Suppressor macrophage (primary cell): Measurements from ENCODE around the gene RHOH.

Experiments used
- DNase-seq, 4 experiments: peaks; one replicate each; pipeline ENCODE4 v3.0.0-alpha.2; 2020 to 2022

The RHOH gene

GRCh38 chr4:40190019-40190418 lies 6.8 kb upstream of the RHOH start:
- no peak for DNase-seq

- DNase-seq: no peak
Observed at GRCh38 chr4:40190465-40190864, 6.4 kb upstream of the RHOH start.

GRCh38 chr4:40190880-40191815 lies 5.7 kb upstream of the RHOH start:
- DNase-seq: no peak

- DNase-seq: no peak
Observed at GRCh38 chr4:40192114-40193015, 4.5 kb upstream of the RHOH start.

- DNase-seq: no peak
Observed at GRCh38 chr4:40193016-40193571, 3.7 kb upstream of the RHOH start.

- DNase-seq: no peak
Observed at GRCh38 chr4:40193578-40193977, 3.3 kb upstream of the RHOH start.

- DNase-seq: no peak
Observed at GRCh38 chr4:40194602-40195161, 2.1 kb upstream of the RHOH start.

GRCh38 chr4:40195182-40196177 lies 1.4 kb upstream of the RHOH start:
- no peak for DNase-seq

GRCh38 chr4:40196272-40196671 lies 559 bp upstream of the RHOH start:
- DNase-seq: no peak

- no peak for DNase-seq
Observed at GRCh38 chr4:40197879-40198689, 1.3 kb downstream of the RHOH start.

- no peak for DNase-seq
Observed at GRCh38 chr4:40199179-40199670, 2.4 kb downstream of the RHOH start.

- DNase-seq: peak; percentile 30 to 63 (median 52)
Observed at GRCh38 chr4:40199999-40200874, 3.4 kb downstream of the RHOH start.

GRCh38 chr4:40200875-40201801 lies 4.3 kb downstream of the RHOH start:
- peak in 3 of 4 experiments; percentile 21 to 63 (median 63) for DNase-seq

GRCh38 chr4:40201898-40202297 lies 5.1 kb downstream of the RHOH start:
- DNase-seq: no peak

GRCh38 chr4:40202474-40202873 lies 5.6 kb downstream of the RHOH start:
- no peak for DNase-seq

GRCh38 chr4:40204507-40205258 lies 7.9 kb downstream of the RHOH start:
- peak in 1 of 4 experiments; percentile 8 for DNase-seq
